SH-SY5Y (cell line): ENCODE measurements around the gene KANK4.

Experiments used
- GATA2 ChIP-seq: IDR thresholded peaks from 2 replicates; pipeline ENCODE4 v1.6.1; 2011; ENCODE audit warnings: mild to moderate bottlenecking, low read depth, low read length
- GATA3 ChIP-seq: IDR thresholded peaks from 2 replicates; pipeline ENCODE4 v1.6.1; 2011; ENCODE audit warnings: low read depth, mild to moderate bottlenecking, low read length, moderate library complexity

DNA sequence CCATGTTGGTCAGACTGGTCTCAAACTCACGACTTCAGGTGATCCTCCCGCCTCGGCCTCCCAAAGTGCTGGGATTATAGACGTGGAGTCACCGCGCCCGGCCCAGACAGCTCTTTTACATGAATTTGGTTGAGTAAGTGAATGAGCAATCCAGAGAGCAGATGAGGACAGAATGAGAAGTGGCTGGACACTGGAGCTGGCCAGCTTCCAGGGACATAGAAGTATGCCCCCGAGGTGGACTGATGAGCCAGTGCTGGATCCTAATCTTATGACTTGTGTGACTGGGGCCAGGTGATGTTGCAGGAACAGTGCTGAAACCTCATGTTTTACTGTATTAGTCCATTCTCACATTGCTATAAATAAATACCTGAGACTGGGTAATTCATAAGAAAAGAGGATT, 35.9 kb upstream of the KANK4 start:
- TF ChIP-seq GATA3 (no peak), GATA2 (peak; percentile 62)
